Camera-type eye (tissue), 1 donor: ENCODE data around the gene MECR. TPM values are rescaled to one million over a fixed set of nuclear protein-coding genes. Genes with fewer than 3 reads are reported as not detected.

Experiments used
- total RNA-seq: library from RNA; depleted of rRNA; stranded (reverse); fragments of >200 nt; gene quantifications from one replicate; pipeline ENCODE4 v1.2.3, GENCODE V29; 2014

Gene MECR, protein sequence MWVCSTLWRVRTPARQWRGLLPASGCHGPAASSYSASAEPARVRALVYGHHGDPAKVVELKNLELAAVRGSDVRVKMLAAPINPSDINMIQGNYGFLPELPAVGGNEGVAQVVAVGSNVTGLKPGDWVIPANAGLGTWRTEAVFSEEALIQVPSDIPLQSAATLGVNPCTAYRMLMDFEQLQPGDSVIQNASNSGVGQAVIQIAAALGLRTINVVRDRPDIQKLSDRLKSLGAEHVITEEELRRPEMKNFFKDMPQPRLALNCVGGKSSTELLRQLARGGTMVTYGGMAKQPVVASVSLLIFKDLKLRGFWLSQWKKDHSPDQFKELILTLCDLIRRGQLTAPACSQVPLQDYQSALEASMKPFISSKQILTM
- total RNA-seq: 37.3 TPM

GRCh38 chr1:29230553-29231378 lies at the start of gene MECR:
MECR (minus strand) TSS chr1:29230934; CDS start chr1:29230906, 28 bp downstream.

GRCh38 chr1:29235955-29236711 lies 5.4 kb upstream of the MECR start, which contains the start of gene PTPRU:
PTPRU (plus strand) TSS chr1:29236522; CDS start chr1:29236645, 123 bp downstream.

DNA sequence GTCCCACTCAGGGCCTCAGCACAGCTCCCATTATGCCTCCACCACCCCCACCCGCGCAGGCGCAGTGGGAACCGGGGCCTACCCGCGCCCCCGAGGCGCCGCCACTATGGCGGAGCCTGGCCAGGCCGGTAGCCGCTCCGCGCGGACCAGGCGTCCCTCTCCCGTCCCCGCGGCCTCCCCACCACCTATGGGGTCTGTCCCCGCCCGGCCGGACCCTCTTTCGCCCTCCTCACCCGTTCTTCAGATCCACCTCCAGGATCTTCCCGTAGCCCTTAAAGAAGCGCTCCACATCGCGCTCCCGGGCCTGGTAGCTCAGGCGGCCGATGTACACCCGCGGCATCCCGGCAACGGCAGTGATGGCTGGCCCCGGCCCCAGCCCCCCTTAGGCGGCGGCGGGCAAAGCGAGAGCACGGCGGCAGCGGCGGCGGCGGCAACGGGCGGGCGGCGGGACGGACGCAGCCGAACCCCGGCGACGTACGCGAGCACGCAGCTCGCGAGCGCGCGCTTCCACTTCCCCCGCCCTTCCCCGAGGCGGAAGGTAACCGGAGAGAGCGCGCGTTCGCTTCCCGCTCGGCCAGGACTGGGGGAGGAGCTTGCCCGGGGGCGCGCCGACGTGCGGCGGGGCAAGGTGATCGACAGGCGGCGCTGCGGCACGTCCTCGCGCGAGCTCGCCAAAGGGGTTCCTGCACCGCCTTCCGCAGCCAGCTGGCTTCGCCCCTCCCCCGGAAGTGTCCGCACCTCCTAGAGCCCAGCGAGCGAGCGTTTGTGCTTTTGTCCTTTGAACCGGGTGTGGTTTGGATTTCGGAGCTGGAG lies 49.1 kb downstream of the MECR start, which contains the start of gene SRSF4:
Gene SRSF4 (minus strand): TSS at position 488 of the 813 bp plus-strand sequence. CDS start 148 bp downstream, at position 340.

Other genes with a start within 250 kb of the MECR start
- gene TMEM200B, start 107.0 kb downstream of the MECR start, total RNA-seq: 8.6 TPM
- gene SRSF4, start 49.0 kb downstream of the MECR start, total RNA-seq: 78.6 TPM
- gene PTPRU, start 5.6 kb upstream of the MECR start, total RNA-seq: 77.4 TPM